HG03439 (cell line): ENCODE results near the gene RFTN2.
"Not testable (repeated sequence)": the region's sequence is repeated elsewhere in the genome, so short reads cannot be mapped to it uniquely, and the experiment has no call there.

Experiments
- ATAC-seq: cut with Tn5 transposase; IDR thresholded peaks from one replicate; pipeline ENCODE4 v1.9.1; 2021; ENCODE audit warnings: mild to moderate bottlenecking, moderate library complexity; ENCODE audit not compliant: unreplicated experiment

RFTN2 gene

GRCh38 chr2:197675711-197676188 is 363 bp upstream of the RFTN2 start:
- no peak for ATAC-seq

GRCh38 chr2:197674591-197674990 is 796 bp downstream of the RFTN2 start:
- ATAC-seq, result no peak

GRCh38 chr2:197674060-197674459 is 1.3 kb downstream of the RFTN2 start:
- ATAC-seq, result no peak

GRCh38 chr2:197673606-197674005 is 1.8 kb downstream of the RFTN2 start:
- ATAC-seq, result no peak

GRCh38 chr2:197673106-197673505 is 2.3 kb downstream of the RFTN2 start:
- ATAC-seq, result no peak

GRCh38 chr2:197672371-197672893 is 3.0 kb downstream of the RFTN2 start:
- no peak for ATAC-seq

- no peak for ATAC-seq
These were observed 6.3 kb downstream of the RFTN2 start for GRCh38 chr2:197669077-197669476.

GRCh38 chr2:197668296-197668695 is 7.1 kb downstream of the RFTN2 start:
- ATAC-seq, result no peak

GRCh38 chr2:197666277-197666676 is 9.1 kb downstream of the RFTN2 start:
- no peak for ATAC-seq

GRCh38 chr2:197661626-197662025 is 13.8 kb downstream of the RFTN2 start:
- ATAC-seq, result no peak

- no peak for ATAC-seq
These were observed 17.8 kb downstream of the RFTN2 start for GRCh38 chr2:197657562-197657961.

- no peak for ATAC-seq
These were observed 27.3 kb downstream of the RFTN2 start for GRCh38 chr2:197647961-197648690.

GRCh38 chr2:197641666-197642065 is 33.7 kb downstream of the RFTN2 start:
- no peak for ATAC-seq

- ATAC-seq, result not testable (repeated sequence)
These were observed 34.7 kb downstream of the RFTN2 start for GRCh38 chr2:197640571-197641122.

- no peak for ATAC-seq
These were observed 42.2 kb downstream of the RFTN2 start for GRCh38 chr2:197633109-197633657.

GRCh38 chr2:197628043-197628500 is 47.3 kb downstream of the RFTN2 start:
- ATAC-seq, result peak; percentile 62

GRCh38 chr2:197626965-197627625 is 48.3 kb downstream of the RFTN2 start:
- ATAC-seq, result no peak

GRCh38 chr2:197620133-197620532 is 55.3 kb downstream of the RFTN2 start:
- no peak for ATAC-seq

GRCh38 chr2:197615016-197615652 is 60.3 kb downstream of the RFTN2 start:
- ATAC-seq, result no peak

- ATAC-seq, result no peak
These were observed 60.9 kb downstream of the RFTN2 start for GRCh38 chr2:197614532-197614931.

GRCh38 chr2:197613509-197613987 is 61.8 kb downstream of the RFTN2 start:
- ATAC-seq, result no peak
